GM19455 (cell line): Measurements from ENCODE around the gene FLAD1.
A peak's percentile ranks its signal among the peaks of the same experiment; 100 is the strongest.

ENCODE experiments used
- ATAC-seq: cut with Tn5 transposase; IDR thresholded peaks from one replicate; pipeline ENCODE4 v1.9.1; 2021; ENCODE audit not compliant: unreplicated experiment

Gene FLAD1

GRCh38 chr1:154982897-154983648 is at the start of gene FLAD1:
Gene FLAD1 (plus strand): TSS chr1:154983344. CDS start chr1:154983695, 351 bp downstream.
- ATAC-seq = peak; percentile 97

DNA sequence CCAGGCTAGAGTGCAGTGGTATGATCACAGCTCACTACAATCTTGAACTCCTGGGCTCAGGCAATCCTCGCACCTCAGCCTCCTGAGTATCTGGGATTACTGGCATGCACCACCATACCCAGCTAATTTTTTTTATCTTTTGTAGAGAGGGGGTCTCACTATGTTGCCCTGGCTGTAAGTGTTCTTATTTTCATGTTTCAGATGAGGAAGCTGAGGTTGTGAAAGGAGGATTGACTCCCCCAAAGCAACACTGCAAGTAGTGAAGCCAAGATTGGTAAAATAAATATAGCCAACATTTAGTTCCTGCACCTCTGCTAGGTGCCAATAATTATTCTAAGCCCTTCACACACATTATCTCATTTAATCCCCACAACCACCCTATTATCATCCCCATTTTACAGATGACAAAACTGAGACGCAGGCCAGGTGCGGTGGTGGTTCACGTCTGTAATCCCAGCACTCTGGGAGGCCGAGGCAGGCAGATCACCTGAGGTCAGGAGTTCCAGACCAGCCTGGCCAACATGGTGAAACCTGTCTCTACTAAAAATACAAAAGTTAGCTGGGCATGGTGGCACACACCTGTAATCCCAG is 48.7 kb upstream of the FLAD1 start:
- no peak for ATAC-seq

GRCh38 chr1:154935749-154936554 is 47.2 kb upstream of the FLAD1 start:
- ATAC-seq = no peak

GRCh38 chr1:154936555-154937084 is 46.5 kb upstream of the FLAD1 start, which contains the start of gene PMVK:
Gene PMVK (minus strand): TSS chr1:154936719. CDS start chr1:154936685, 34 bp downstream.
- peak; percentile 70 for ATAC-seq

- ATAC-seq = peak; percentile 48
These were observed 45.8 kb upstream of the FLAD1 start for GRCh38 chr1:154937085-154937987.

- no peak for ATAC-seq
These were observed 45.2 kb upstream of the FLAD1 start for GRCh38 chr1:154937988-154938386.

DNA sequence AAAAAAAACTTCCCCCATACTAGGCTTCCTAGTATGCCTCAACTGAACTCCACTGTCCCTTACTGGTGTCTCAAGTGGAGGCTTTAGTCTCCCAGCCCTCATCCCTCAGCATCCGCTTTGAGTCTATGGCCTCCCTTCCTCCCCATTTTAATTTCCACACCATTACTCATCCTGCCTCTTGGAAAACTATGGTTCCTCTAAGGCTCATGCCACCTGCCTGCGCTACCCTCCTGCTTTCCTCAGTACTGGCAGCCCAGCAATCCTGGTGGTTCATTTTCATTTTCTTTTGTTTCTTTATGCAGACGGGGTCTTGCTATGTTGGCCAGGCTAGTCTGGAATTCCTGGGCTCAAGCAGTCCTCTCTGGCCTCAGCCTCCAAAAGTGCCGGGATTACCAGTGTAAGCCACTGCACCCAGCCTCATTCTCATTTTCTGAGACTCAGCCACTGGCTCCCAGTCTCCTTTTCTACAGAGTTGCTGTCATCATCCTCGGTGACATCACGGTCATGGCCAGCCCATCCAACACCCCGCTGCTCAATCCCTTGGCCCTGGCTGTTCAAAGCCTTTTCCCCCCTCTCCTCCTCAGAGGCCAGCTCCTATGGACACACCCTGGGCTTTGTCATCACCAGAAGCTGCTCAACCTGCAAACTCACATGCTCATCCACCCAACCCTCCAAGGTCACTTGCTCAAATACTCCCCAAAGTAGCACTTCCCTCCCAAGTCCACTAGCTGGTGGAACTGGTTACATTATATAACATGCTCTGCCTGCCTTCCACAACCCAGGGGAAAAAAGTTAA is 44.3 kb upstream of the FLAD1 start:
- no peak for ATAC-seq

- ATAC-seq = no peak
These were observed 43.0 kb upstream of the FLAD1 start for GRCh38 chr1:154940213-154940560.

- ATAC-seq = no peak
These were observed 42.4 kb upstream of the FLAD1 start for GRCh38 chr1:154940651-154941194.

DNA sequence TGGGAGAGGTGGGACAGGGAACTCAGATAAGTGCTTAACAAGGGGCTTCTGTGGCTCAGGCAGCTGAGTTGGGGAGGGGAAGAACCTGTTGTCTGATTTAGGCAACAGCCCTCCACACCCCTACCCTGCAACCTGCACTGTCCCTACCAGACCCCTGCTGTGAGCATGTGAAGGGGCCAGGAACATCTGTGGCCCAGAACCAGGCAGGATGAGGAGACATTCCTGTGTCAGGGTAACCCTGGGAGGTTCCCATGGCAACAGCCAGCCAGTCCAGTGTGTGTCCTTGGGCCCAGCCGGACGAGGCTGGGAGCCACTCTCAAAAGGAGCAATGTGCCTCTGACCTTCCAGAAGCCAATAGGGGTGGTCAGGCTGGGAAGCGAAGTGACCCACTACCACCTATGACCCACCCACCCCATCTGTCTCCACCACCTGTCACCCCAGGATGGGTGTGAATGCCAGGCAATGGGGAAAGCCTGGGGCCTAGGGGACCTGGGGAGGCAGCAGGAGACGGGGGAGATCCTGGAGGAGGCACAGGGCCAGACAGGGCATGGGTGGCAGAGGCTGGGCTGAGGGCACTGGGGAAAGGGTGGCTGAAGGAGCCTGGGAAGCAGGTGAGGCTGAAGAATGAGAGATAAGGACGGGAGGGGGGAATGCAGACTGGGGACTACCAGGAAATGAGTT is 41.7 kb upstream of the FLAD1 start:
- ATAC-seq = no peak

GRCh38 chr1:154943649-154944400 is 39.3 kb upstream of the FLAD1 start:
- ATAC-seq = no peak

GRCh38 chr1:154944401-154945159 is 38.6 kb upstream of the FLAD1 start:
- ATAC-seq = no peak

GRCh38 chr1:154945160-154945961 is 37.8 kb upstream of the FLAD1 start:
- ATAC-seq = no peak

DNA sequence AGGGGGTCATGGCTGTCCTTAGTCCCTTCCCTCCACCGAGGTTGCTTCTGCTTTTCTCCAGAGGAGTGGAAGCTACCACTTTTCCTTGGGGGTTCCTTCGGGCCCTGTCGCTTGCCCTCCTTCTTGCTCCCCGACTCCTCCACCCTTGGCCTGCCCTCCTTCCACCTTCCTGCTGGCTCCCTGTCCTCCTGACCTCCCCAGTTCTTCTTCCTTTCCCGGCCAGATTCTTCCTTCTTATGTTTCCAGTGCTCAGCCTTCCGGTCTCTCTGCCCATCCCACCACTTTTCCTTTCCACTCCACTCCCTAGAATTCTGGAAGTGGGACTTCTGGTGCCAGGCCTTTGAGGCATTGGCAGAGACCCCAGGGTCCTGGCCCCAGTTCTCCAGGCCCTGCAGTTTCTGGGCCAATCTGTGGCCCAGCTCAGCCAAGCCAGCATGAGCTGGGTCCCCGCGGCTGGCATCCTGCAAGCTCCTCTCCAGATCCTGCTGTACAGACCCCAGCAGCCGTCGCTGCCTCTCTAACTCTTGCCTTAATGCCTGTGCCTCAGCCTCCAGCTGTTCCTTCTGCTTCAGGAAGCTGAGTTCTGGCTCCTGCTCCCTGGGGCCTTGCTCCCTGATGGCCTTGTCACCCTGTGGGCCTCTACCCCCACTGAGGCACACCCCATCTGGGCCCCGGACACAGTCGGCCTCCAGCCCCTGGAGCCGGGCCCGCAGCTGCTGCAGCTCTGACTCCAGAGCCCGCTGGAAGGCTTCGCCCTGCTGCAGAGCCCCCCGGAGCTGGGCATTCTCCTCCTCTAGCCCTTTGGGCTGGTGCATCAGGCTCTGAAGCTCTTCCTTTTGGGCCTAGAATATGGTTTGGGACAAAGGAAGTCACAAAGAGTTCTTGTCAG is 36.9 kb upstream of the FLAD1 start:
- no peak for ATAC-seq

GRCh38 chr1:154948079-154948478 is 35.1 kb upstream of the FLAD1 start:
- no peak for ATAC-seq
